GDM1 (cell line): ENCODE data around the gene BST1.

ENCODE experiments used
- DNase-seq: peaks from one replicate; lab custom pipeline; 2025; lab: John Stamatoyannopoulos, UW

The BST1 gene

GRCh38 chr4:15779809-15780208 is 76.9 kb downstream of the BST1 start:
- DNase-seq: no peak

DNA sequence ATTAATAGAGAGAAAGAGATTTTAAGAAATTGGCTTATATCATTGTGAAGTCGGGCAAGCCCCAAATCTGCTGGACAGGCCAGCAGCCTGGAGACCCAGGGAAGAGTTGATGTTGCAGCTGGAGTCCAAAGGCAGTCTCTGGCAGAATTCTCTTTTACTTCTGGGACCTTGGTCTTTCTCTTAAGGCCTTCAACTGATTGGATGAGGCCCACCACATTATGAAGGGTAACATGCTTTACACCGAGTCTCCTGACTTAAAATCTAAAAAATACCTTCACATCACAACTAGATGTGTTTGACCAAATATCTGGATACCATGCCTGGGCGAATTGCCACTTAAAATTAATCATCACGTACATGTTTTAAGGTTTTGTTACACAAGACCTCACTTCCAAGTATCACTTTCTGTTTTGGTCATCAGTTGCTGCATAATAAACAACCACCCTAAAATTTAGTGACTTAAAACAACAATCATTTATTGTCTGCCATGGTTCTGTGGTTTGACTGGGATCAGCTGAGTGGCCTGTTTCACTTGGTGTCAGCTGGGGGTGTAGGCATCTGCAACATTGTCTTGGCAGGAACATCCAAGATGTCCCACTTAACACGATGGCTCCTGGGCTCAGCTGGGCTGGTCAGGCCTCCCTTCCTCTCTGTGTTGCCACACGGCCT is 78.7 kb downstream of the BST1 start:
- no peak for DNase-seq
